HG02763 (cell line): Measurements from ENCODE around the gene WDR90.
A peak's percentile ranks its signal among the peaks of the same experiment; 100 is the strongest.

Experiments used
- ATAC-seq: cut with Tn5 transposase; IDR thresholded peaks from one replicate; pipeline ENCODE4 v1.9.1; 2021; ENCODE audit warnings: mild to moderate bottlenecking, moderate library complexity; ENCODE audit not compliant: unreplicated experiment

Gene WDR90

DNA sequence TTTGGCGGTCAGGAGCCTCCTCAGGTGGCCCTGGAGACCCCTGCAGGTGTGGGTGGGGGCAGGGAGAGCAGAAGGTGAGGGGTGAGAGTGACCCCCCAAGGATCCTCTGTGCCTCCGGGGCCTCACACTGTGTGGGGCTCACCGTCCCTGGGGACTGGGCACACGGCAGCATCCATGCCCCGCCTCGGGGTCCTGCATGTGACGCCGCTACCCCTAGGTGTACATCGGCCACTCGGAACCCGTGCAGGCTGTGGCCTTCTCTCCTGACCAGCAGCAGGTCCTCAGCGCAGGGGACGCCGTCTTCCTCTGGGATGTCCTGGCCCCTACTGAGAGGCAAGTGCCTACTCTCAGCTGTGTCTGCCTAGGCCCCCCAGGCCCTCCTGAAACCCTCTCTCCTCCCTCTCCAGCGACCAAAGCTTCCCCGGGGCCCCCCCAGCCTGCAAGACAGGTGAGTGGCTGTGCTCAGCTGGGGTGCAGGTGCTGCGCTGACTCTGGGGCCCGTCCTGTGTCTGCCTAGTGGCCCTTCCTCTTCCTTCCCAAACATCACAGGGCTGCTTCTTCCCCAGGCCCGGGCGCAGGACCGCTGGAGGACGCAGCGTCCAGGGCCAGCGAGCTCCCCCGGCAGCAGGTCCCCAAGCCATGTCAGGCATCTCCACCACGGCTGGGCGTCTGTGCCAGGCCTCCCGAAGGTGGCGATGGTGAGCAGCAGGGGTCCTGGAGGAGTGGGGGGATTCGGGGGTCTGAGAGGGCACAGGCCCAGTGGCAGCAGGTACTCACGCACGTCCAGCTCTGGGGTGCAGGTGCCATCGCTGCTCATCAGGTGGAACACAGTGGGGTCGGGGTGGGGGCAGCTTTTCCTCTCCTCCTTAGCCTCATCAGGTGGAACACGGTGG lies 9.8 kb downstream of the WDR90 start:
- no peak for ATAC-seq

DNA sequence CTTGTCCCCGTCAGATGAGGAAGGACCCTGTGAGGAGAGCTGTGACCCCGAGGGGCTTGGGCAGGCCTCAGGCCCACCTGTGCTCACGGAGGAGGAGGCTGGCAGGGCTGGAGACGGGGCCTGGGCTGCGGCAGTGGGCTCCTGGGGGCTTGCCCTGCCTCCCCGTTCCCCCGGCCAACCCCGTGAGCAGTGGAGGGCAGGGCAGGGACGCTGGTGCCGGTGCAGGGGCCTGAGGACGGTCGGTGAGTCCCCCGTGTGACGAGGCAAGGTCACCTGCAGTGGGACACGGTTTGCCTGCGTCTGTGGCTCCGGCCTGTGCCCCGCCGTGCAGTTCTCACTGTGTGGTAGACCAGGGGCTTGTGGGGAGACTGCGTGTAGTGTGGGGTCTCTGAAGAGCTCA lies 10.5 kb downstream of the WDR90 start:
- no peak for ATAC-seq

- no peak for ATAC-seq
Observed at GRCh38 chr16:660132-660458, 10.9 kb downstream of the WDR90 start.

GRCh38 chr16:660459-661183 lies 11.5 kb downstream of the WDR90 start:
- ATAC-seq, result peak; percentile 39

DNA sequence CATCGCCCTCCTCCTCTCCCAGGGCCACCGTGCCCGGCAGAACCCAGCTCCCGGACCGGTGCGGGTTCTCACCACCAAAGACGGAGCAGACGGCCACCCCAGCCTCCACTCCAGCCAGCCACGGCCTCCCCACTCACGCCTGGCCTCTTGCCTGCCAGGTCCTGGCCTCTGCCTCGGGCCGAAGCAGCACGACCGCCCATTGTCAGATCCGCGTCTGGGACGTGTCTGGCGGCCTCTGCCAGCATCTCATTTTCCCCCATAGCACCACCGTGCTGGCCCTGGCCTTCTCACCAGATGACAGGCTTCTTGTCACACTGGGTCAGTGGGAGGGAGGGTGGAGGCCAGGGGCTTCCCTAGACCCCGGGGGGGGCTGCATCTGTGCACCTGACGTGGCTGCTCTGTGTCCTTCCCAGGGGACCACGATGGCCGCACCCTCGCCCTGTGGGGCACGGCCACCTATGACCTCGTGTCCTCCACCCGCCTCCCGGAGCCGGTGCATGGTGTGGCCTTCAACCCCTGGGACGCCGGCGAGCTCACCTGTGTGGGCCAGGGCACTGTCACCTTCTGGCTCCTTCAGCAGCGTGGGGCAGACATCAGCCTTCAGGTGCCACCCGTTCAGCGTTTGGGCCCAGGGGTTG lies 12.1 kb downstream of the WDR90 start:
- ATAC-seq, result no peak

DNA sequence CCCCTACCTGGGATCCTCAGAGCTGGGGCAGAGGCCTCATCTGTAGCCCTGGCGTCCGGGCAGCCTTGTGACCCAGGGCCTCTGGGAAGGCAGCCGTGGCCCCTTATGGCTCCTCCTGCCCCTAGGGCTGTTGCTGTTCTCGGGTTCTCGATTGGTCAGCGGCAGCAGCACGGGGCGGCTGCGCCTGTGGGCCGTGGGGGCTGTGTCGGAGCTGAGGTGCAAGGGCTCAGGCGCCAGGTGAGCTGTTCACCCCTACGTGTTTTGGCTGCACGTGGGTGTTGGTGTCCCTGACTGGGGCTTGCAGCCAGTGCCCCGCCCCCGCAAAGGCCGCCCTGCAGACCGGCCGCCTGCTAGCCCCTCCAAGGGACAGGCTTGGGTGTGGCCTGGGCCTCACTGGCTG lies 12.9 kb downstream of the WDR90 start:
- ATAC-seq, result no peak

DNA sequence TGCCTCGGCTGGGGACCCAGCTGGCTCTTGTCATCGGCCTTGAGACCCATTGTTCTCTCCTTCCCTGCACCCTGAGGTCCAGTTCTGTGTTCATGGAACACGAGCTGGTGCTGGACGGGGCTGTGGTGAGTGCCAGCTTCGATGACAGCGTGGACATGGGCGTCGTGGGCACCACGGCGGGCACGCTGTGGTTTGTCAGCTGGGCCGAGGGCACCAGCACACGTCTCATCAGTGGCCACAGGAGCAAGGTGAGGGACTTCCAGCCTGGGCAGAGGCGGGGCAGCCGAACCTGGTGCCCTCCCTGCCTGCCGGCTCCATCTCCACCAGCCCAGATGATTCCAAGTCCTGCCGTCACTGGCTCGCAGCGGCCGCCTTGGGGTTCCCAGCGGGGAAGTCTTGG lies 13.4 kb downstream of the WDR90 start:
- no peak for ATAC-seq

DNA sequence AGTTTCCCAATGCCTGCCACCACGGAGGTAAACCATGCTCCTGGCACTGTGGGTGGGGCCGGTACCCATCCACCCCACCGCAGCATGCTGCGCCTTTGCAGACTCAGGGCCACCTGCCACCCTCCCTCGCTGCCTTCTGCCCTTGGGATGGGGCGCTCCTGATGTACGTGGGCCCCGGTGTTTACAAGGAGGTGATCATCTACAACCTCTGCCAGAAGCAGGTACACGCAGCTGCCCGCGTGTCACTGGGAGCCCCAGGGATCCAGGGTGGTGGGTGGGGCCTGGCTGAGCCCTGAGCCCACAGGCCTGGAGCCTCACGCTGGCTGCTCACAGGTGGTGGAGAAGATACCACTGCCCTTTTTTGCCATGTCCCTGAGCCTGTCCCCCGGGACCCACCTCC lies 17.4 kb downstream of the WDR90 start:
- ATAC-seq, result no peak

- no peak for ATAC-seq
Observed at GRCh38 chr16:667113-667779, 18.1 kb downstream of the WDR90 start.

GRCh38 chr16:667780-668518 lies 18.8 kb downstream of the WDR90 start, which contains the start of gene RHOT2:
Gene RHOT2 (plus strand): TSS chr16:668132. CDS start chr16:668200, 68 bp downstream.
- ATAC-seq, result peak; percentile 82

- no peak for ATAC-seq
Observed at GRCh38 chr16:668519-669171, 19.5 kb downstream of the WDR90 start.

GRCh38 chr16:669666-670065 lies 20.5 kb downstream of the WDR90 start:
- no peak for ATAC-seq

GRCh38 chr16:670485-671352 lies 21.6 kb downstream of the WDR90 start:
- ATAC-seq, result no peak

DNA sequence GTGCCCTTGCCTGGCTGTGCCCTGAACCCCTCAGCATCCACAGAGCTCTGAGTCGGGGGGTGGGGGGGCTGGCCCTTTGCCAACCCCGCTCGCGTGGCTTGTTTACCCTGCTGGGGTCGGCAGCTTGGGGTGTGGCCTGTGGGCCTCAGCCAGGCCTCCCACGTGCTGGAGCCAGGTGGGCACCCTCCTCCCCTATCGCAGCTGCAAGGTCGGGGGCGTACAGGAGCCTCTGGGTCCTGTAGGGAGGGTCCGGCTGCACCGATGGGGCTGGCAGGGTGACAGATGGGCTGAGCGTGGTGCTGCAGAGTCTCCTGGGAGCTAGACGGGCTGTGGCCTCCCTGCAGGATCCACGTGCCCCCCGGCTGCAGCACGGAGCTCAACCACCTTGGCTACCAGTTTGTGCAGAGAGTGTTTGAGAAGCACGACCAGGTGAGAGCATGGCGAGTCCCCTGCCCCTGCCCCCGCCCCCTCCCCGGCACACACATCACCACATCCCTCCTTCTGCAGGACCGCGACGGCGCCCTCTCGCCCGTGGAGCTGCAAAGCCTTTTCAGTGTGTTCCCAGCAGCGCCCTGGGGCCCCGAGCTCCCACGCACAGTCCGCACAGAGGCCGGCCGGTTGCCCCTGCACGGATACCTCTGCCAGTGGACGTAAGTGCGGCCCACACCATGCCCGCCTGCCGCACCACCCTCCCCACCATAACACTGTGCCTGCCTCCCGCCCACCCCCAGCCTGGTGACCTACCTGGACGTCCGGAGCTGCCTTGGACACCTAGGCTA lies 22.4 kb downstream of the WDR90 start:
- ATAC-seq, result no peak

- ATAC-seq, result no peak
Observed at GRCh38 chr16:672371-672770, 23.2 kb downstream of the WDR90 start.

DNA sequence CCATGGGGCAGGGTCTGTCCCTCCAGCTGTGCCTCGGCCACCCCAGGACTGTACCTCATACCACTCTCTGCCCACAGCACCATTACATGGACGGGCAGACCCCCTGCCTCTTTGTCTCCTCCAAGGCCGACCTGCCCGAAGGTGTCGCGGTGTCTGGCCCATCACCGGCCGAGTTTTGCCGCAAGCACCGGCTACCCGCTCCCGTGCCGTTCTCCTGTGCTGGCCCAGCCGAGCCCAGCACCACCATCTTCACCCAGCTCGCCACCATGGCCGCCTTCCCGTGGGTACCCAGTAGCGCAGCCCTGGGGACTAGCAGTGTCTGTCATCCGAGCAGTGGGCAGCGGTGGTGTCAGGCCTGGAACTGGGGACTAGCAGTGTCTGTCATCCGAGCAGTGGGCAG lies 23.7 kb downstream of the WDR90 start:
- ATAC-seq, result no peak

GRCh38 chr16:673399-673991 lies 24.3 kb downstream of the WDR90 start:
- ATAC-seq, result no peak
